CD4-positive, alpha-beta memory T cell (primary cell): ENCODE data around the gene TMEM239. TPM values are rescaled to one million over a fixed set of nuclear protein-coding genes. Genes with fewer than 3 reads are reported as not detected.

Experiments
- CTCF ChIA-PET: fragments of 350-600 bp; sonication (Branson Sonifier 250); formaldehyde crosslinking; loops from one replicate; lab custom pipeline; 2021; ENCODE audit warnings: inconsistent platforms; ENCODE audit not compliant: partially characterized antibody; lab: Charles Lee
- POLR2A ChIA-PET: fragments of 350-600 bp; sonication (Branson Sonifier 250); formaldehyde crosslinking; loops from one replicate; lab custom pipeline; 2021; ENCODE audit not compliant: partially characterized antibody; lab: Charles Lee
- DNase-seq, 5 donors: peaks; one replicate each; pipeline versions ENCODE4 v3.0.0 to v3.0.0-alpha.2; 2020 to 2022; ENCODE audit warnings: mixed read lengths in 1 of 5
- H3K27ac ChIP-seq: one replicate; pipeline ENCODE4 v1.7.0; 2013; ENCODE audit warnings: low read depth, low read length
- H3K27me3 ChIP-seq: 2 replicates; pipeline ENCODE4 v1.7.0; 2013; ENCODE audit warnings: mild to moderate bottlenecking, low read length, moderate library complexity; ENCODE audit not compliant: insufficient read depth
- H3K36me3 ChIP-seq: 2 replicates; pipeline ENCODE4 v1.7.0; 2013; ENCODE audit warnings: mild to moderate bottlenecking, low read length, moderate library complexity; ENCODE audit not compliant: insufficient read depth
- H3K4me1 ChIP-seq: 2 replicates; pipeline ENCODE4 v1.7.0; 2013; ENCODE audit warnings: mild to moderate bottlenecking, low read length, moderate library complexity; ENCODE audit not compliant: insufficient read depth
- H3K4me3 ChIP-seq, 2 donors: one replicate each; pipeline ENCODE4 v1.7.0; 2013; ENCODE audit warnings: low read length in 2 of 2, mild to moderate bottlenecking in 1 of 2
- H3K9me3 ChIP-seq, 2 donors: one replicate each; pipeline ENCODE4 v1.7.0; 2013; ENCODE audit warnings: low read length in 2 of 2, control low read depth in 1 of 2; ENCODE audit not compliant: control insufficient read depth in 1 of 2
- H3K27ac Mint-ChIP-seq, 7 donors: one replicate each; pipeline ENCODE4 v1.8.0; 2020 to 2021; ENCODE audit warnings: mixed read lengths in 7 of 7, mild to moderate bottlenecking in 6 of 7, inconsistent platforms in 3 of 7, moderate library complexity in 3 of 7
- H3K27me3 Mint-ChIP-seq, 2 donors: one replicate each; pipeline ENCODE4 v1.8.0; 2020 to 2021; ENCODE audit warnings: mixed read lengths in 2 of 2
- H3K36me3 Mint-ChIP-seq, 2 donors: one replicate each; pipeline ENCODE4 v1.8.0; 2020 to 2021; ENCODE audit warnings: mixed read lengths in 2 of 2, inconsistent platforms in 1 of 2, mild to moderate bottlenecking in 1 of 2
- H3K4me1 Mint-ChIP-seq, 4 donors: one replicate each; pipeline ENCODE4 v1.8.0; 2020 to 2021; ENCODE audit warnings: mixed read lengths in 4 of 4, mild to moderate bottlenecking in 1 of 4
- H3K4me3 Mint-ChIP-seq, 8 donors: one replicate each; pipeline ENCODE4 v1.8.0; 2020 to 2021; ENCODE audit warnings: mixed read lengths in 8 of 8, mild to moderate bottlenecking in 7 of 8, moderate library complexity in 6 of 8, inconsistent platforms in 3 of 8
- H3K9me3 Mint-ChIP-seq, 8 donors: one replicate each; pipeline ENCODE4 v1.8.0; 2020 to 2021; ENCODE audit warnings: mixed read lengths in 8 of 8, mild to moderate bottlenecking in 5 of 8, inconsistent platforms in 3 of 8, moderate library complexity in 1 of 8
- intact Hi-C: fragments of 100-400 bp; cut with micrococcal nuclease; formaldehyde crosslinking; loops from one replicate; pipeline ENCODE4 v1.15.1; 2023
- polyA plus RNA-seq, 2 donors: library from polyadenylated mRNA; unstranded; fragments of 300-500 nt; fragmentation: Illumina TruSeq; gene quantifications; one replicate each; pipeline ENCODE4 v1.2.3, GENCODE V29; 2021
- total RNA-seq, 2 experiments: library from RNA; stranded (reverse); gene quantifications; one replicate each; pipeline ENCODE4 v1.2.3, GENCODE V29; 2021

Gene TMEM239
- total and polyA plus RNA-seq, 4 experiments from 2014 or later = not detected

DNA sequence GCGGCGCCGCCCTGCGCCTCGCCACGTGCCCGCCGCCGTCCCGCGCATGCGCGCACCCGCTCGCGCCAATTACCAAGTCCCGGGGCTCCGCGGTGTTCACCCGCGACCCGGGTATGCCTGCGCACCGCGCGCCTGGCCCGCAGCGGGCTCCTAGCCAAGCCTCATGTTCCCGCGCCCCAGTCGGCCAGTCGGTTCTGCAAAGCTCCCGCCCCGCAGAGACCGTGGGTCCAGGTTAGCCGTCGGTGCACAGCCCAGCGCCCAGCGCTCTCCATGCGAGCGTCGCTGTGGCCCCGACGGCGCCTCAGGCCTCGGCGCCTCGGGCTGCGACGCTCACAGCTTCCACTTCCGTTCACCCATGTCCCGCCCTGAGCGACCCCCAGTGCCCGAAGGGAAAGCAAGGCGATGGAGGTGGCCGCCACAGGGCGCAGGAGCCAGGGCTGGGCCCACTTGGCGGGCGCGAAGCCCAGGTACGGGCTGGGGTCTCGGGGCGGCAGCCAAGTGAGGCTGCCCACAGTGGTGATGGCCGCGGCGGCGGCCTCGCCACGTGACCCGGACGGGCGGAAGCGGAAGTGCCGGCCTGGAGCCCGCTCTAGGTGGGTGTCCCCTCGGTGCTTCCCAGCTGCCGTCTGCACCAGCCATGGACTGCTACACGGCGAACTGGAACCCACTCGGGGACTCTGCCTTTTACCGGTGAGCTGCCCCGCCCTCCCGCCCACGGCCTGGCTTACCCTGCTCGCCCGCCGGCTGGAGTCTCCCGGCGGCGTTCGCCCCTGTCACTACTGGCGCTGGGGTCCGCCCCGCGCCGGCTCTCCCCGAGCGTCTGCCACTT, 24.2 kb downstream of the TMEM239 start, which contains the start of the genes PCED1A and VPS16:
PCED1A (minus strand) TSS at position 518 of the 829 bp plus-strand sequence. CDS start 743 bp downstream, outside the sequence.
VPS16 (plus strand) TSS at position 608 of the 829 bp plus-strand sequence; CDS start at position 638, 30 bp downstream.
- no peaks in the 10 kb centered on the region for H3K27me3 Mint-ChIP-seq
- peaks cover 22 to 35% (median 31%) of the 10 kb centered on the region in 4 donors for H3K4me1 Mint-ChIP-seq
- no peaks in the 10 kb centered on the region for H3K9me3 ChIP-seq
- peak within 1 kb of the TSS; percentile 85 to 91 (median 89) for H3K4me3 Mint-ChIP-seq
- intact Hi-C loops = loop anchor here (1.0 to 5.0 kb wide), 4 partner anchors 33 to 332 kb away; partner anchors contain the start of genes IDH3B, PTPRA and ZNF343
- DNase-seq = peak; percentile 87 to 90 (median 89)
- H3K9me3 Mint-ChIP-seq = peaks cover 0 to 4% (median 0%) of the 10 kb centered on the region in 8 donors
- POLR2A ChIA-PET = interaction anchor here (0.7 to 3.9 kb wide), 16 partner anchors 8 to 568 kb away, joined by 3 to 34 read pairs (median 5); partner anchors contain the start of genes IDH3B, MRPS26, NOP56 and PTPRA
- H3K27me3 ChIP-seq = no peaks in the 10 kb centered on the region
- no peaks in the 10 kb centered on the region for H3K36me3 ChIP-seq
- peak within 1 kb of the TSS; percentile 86 for H3K27ac ChIP-seq
- CTCF ChIA-PET = interaction anchor here (0.8 to 1.9 kb wide), 5 partner anchors 12 to 316 kb away, joined by 3 to 4 read pairs (median 3); no protein-coding TSS in a partner anchor
- peak within 1 kb of the TSS; percentile 77 to 80 for H3K4me3 ChIP-seq
- H3K4me1 ChIP-seq = peaks cover 24% of the 10 kb centered on the region
- peak within 1 kb of the TSS; percentile 85 to 95 (median 93) for H3K27ac Mint-ChIP-seq
- peaks cover 9 to 16% of the 10 kb centered on the region in 2 donors for H3K36me3 Mint-ChIP-seq

DNA sequence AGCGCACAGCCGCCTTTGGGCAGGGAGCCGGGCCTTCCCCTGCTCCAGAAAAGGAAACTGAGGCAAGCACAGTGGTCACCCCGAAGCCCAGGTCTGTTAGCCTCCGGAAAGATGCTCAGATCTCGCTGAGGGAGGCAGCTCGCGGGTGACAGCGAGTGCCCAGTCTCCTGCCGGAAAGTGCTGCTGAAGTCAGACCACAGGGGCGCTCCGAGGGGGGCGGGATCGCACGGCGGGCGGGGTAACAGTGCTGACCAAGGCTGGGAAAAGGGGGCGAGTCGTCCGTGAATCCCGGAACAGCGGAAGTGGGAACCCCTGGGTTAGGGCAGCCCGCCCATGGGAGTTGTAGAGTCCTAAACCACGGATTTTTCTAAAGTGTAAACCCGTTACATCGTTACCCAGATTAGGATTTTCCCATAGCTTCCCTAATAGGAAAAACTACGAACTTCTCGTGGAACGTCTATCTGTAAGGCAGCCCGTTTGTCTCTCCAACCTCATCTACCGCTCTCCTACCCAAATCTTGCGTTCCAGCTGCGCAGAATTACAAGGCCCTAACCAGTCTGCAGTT, 24.9 kb downstream of the TMEM239 start:
- intact Hi-C loops = loop anchor here (1.0 to 5.0 kb wide), 4 partner anchors 32 to 332 kb away; partner anchors contain the start of genes IDH3B, PTPRA and ZNF343
- Histone ChIP-seq H3K27me3 (no peaks in the 10 kb centered on the region), H3K9me3 (no peaks in the 10 kb centered on the region), H3K4me3 (peak overlapping the region; percentile 77 to 80), H3K27ac (peak overlapping the region; percentile 86), H3K4me1 (peaks cover 24% of the 10 kb centered on the region), H3K36me3 (no peaks in the 10 kb centered on the region)
- Mint-ChIP-seq H3K27me3 (no peaks in the 10 kb centered on the region), H3K4me3 (peak overlapping the region; percentile 85 to 91 (median 88)), H3K9me3 (peaks cover 0 to 4% (median 0%) of the 10 kb centered on the region in 8 donors), H3K27ac (peak overlapping the region; percentile 85 to 93 (median 89)), H3K4me1 (peaks cover 24 to 38% (median 34%) of the 10 kb centered on the region in 4 donors), H3K36me3 (peaks cover 8 to 11% of the 10 kb centered on the region in 2 donors)
- ChIA-PET POLR2A (interaction anchor here (0.7 to 3.9 kb wide), 14 partner anchors 9 to 567 kb away, joined by 3 to 34 read pairs (median 7); partner anchors contain the start of genes IDH3B, MRPS26, NOP56 and PTPRA), CTCF (interaction anchor here (0.9 to 1.9 kb wide), 5 partner anchors 11 to 100 kb away, joined by 3 to 4 read pairs (median 3); partner anchors contain the start of gene PTPRA)
- DNase-seq = peak in 1 of 5 donors; percentile 65

DNA sequence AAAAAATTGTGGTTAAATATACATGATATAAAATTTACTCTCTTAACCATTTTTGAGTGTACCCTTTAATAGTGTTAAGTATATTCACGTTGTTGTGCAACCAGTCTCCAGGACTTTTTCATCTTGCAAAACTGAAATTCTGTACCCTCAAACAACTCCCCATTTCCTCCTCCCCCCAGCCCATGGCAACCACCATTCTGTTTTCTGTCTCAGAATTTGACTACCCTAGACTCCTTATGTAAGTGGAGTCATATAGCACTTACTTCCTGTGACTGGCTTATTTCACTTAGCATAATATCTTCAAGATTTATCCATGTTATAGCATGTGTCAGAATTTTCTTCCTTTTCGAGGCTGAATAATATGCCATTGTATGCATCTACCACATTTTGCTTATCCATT, 29.4 kb downstream of the TMEM239 start:
- Mint-ChIP-seq H3K9me3 (no peaks in the 10 kb centered on the region), H3K27me3 (no peaks in the 10 kb centered on the region), H3K4me1 (peaks cover 21 to 34% (median 26%) of the 10 kb centered on the region in 4 donors), H3K27ac (peak overlapping the region in 2 of 7 donors; percentile 68 to 72), H3K4me3 (no peak overlapping the region), H3K36me3 (peaks cover 0 to 6% of the 10 kb centered on the region in 2 donors)
- DNase-seq = no peak
- intact Hi-C loops = no loop called here
- Histone ChIP-seq H3K27ac (no peak overlapping the region), H3K36me3 (no peaks in the 10 kb centered on the region), H3K4me1 (peaks cover 14% of the 10 kb centered on the region), H3K27me3 (no peaks in the 10 kb centered on the region), H3K9me3 (no peaks in the 10 kb centered on the region), H3K4me3 (no peak overlapping the region)
- ChIA-PET CTCF (interaction anchor here (1.3 kb wide), 1 partner anchor 9 kb away, joined by 4 read pairs; no protein-coding TSS in a partner anchor), POLR2A (no interaction called here)

DNA sequence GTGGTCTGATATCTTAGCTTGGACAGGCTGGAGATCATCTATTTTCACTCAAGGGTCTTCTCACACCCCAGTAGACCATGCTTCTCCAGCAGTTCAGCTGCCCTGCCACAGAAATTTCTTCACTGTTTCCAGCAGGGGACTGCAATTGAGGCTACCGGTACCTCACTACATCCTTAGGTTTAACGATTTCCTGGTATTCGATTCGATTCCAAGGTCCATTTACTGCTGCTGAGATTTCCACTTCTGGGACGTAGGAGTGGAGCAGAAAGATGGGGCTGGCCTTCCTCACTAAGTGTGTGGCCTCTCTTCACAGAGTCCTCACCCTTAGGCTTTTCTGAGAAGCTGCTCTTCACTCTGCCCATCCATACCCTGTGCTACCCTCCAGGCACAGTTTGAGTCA, 30.5 kb downstream of the TMEM239 start:
- H3K36me3 ChIP-seq = no peaks in the 10 kb centered on the region
- ChIA-PET POLR2A (no interaction called here), CTCF (interaction anchor here (0.9 kb wide), 1 partner anchor 55 kb away, joined by 3 read pairs; no protein-coding TSS in a partner anchor)
- no peaks in the 10 kb centered on the region for H3K27me3 ChIP-seq
- no peak for DNase-seq
- peaks cover 0 to 4% of the 10 kb centered on the region in 2 donors for H3K36me3 Mint-ChIP-seq
- H3K9me3 Mint-ChIP-seq = no peaks in the 10 kb centered on the region
- no peak overlapping the region for H3K4me3 ChIP-seq
- H3K9me3 ChIP-seq = no peaks in the 10 kb centered on the region
- intact Hi-C loops = no loop called here
- no peak overlapping the region for H3K27ac Mint-ChIP-seq
- peaks cover 6% of the 10 kb centered on the region for H3K4me1 ChIP-seq
- no peaks in the 10 kb centered on the region for H3K27me3 Mint-ChIP-seq
- H3K4me1 Mint-ChIP-seq = peaks cover 19 to 34% (median 22%) of the 10 kb centered on the region in 4 donors
- H3K27ac ChIP-seq = no peak overlapping the region
- no peak overlapping the region for H3K4me3 Mint-ChIP-seq

DNA sequence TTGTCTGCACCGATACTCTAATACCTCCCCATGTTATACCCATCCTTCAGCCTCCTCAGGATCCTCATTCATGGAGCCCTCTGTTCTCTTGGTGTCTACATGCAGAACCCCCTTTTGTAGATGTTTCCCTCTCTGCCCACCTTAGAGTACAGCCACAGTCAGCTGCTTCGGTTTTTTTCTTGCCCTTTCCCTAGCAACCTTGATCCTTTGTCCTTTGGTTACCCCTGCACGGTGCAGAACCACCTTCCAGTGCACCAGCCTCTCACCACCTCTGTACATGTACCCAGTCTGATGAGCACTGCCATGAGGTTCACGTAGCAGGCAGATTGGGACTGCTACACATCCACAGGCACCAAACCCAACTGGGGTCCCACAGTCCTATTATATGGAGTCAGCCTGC, 31.6 kb downstream of the TMEM239 start:
- H3K27ac ChIP-seq = no peak overlapping the region
- ChIA-PET POLR2A (no interaction called here), CTCF (no interaction called here)
- no peak overlapping the region for H3K4me3 ChIP-seq
- DNase-seq = no peak
- H3K9me3 Mint-ChIP-seq = no peaks in the 10 kb centered on the region
- no peaks in the 10 kb centered on the region for H3K27me3 Mint-ChIP-seq
- peak overlapping the region in 2 of 7 donors; percentile 5 to 48 for H3K27ac Mint-ChIP-seq
- no peaks in the 10 kb centered on the region for H3K36me3 ChIP-seq
- peaks cover 0 to 4% of the 10 kb centered on the region in 2 donors for H3K36me3 Mint-ChIP-seq
- intact Hi-C loops = no loop called here
- no peak overlapping the region for H3K4me3 Mint-ChIP-seq
- H3K4me1 ChIP-seq = peaks cover 14% of the 10 kb centered on the region
- H3K27me3 ChIP-seq = no peaks in the 10 kb centered on the region
- peaks cover 26 to 45% (median 30%) of the 10 kb centered on the region in 4 donors for H3K4me1 Mint-ChIP-seq
- no peaks in the 10 kb centered on the region for H3K9me3 ChIP-seq

DNA sequence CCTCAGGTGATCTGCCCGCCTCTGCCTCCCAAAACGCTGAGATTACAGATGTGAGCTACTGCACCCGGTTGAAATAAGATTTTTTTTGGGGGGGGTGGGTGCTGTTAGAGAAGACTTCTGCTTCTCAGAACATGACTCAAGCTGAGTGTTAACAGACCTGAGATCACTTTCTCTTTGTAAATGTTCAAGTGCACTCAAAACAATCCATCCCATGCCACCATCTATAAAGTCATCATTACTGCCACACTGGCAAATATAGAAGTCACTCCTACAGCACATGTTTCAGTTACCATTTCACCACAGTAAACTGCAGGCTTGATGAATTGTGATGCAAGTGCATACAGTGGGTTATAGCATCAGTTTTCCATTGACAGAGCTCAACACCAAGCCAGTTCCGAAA, 33.4 kb downstream of the TMEM239 start:
- Histone ChIP-seq H3K4me1 (peaks cover 13% of the 10 kb centered on the region), H3K27me3 (no peaks in the 10 kb centered on the region), H3K27ac (no peak overlapping the region), H3K36me3 (no peaks in the 10 kb centered on the region), H3K4me3 (no peak overlapping the region), H3K9me3 (no peaks in the 10 kb centered on the region)
- H3K27ac Mint-ChIP-seq = no peak overlapping the region
- ChIA-PET POLR2A (interaction anchor here (1.2 to 3.8 kb wide), 2 partner anchors 9 to 15 kb away, joined by 3 to 20 read pairs; partner anchors contain the start of genes PCED1A and VPS16), CTCF (interaction anchor here (1.8 kb wide), 1 partner anchor 97 kb away, joined by 3 read pairs; no protein-coding TSS in a partner anchor)
- H3K27me3 Mint-ChIP-seq = no peaks in the 10 kb centered on the region
- peaks cover 0 to 4% of the 10 kb centered on the region in 2 donors for H3K36me3 Mint-ChIP-seq
- H3K9me3 Mint-ChIP-seq = no peaks in the 10 kb centered on the region
- no peak overlapping the region for H3K4me3 Mint-ChIP-seq
- peaks cover 19 to 43% (median 27%) of the 10 kb centered on the region in 4 donors for H3K4me1 Mint-ChIP-seq
- intact Hi-C loops = no loop called here
- no peak for DNase-seq
